Ovary (tissue), 9 donors: ENCODE data around the gene JAG2. TPM values are rescaled to one million over a fixed set of nuclear protein-coding genes. Genes with fewer than 3 reads are reported as not detected.

ENCODE experiments used
- DNase-seq, 5 donors: peaks; one replicate each; pipeline ENCODE4 v3.0.0-alpha.2; 2019 to 2020
- H3K27ac ChIP-seq, 2 donors: fragments of 200-600 bp; one replicate each; pipeline versions ENCODE4 v1.5.1 to v1.8.0; 2019 to 2022
- H3K27me3 ChIP-seq: fragments of 200-600 bp; one replicate; pipeline ENCODE4 v1.8.0; 2022
- H3K36me3 ChIP-seq: fragments of 200-600 bp; sonication (generic); one replicate; pipeline ENCODE4 v1.5.1; 2019
- H3K4me1 ChIP-seq: one replicate; pipeline ENCODE4 v1.8.1; 2013; ENCODE audit warnings: mild to moderate bottlenecking, moderate library complexity; ENCODE audit not compliant: insufficient read depth
- H3K4me3 ChIP-seq: fragments of 200-600 bp; sonication (generic); one replicate; pipeline ENCODE4 v1.5.1; 2017
- H3K9me3 ChIP-seq, 2 donors: fragments of 200-600 bp in 1 of 2; sonication (generic) in 1 of 2; one replicate each; pipeline versions ENCODE4 v1.5.1 to v1.8.1; 2013 to 2019; ENCODE audit warnings: mild to moderate bottlenecking in 1 of 2, moderate library complexity in 1 of 2
- CTCF ChIP-seq, 3 donors: fragments of 450-650 bp in 2 of 3; fragments of 200-600 bp in 1 of 3; IDR thresholded peaks; one replicate each; pipeline versions ENCODE4 v1.5.1 to v1.8.0; 2016 to 2022; ENCODE audit warnings: antibody characterized with exemption in 3 of 3, mild to moderate bottlenecking in 1 of 3
- EP300 ChIP-seq: sonication (generic); formaldehyde crosslinking; IDR thresholded peaks from one replicate; pipeline ENCODE4 v1.6.1; 2017; ENCODE audit warnings: antibody characterized with exemption
- POLR2A ChIP-seq: fragments of 450-650 bp; IDR thresholded peaks from one replicate; pipeline ENCODE4 v1.6.1; 2017; ENCODE audit warnings: antibody characterized with exemption, mild to moderate bottlenecking, moderate library complexity
- WGBS, 3 donors: extraction: QIAGEN DNeasy Blood & Tissue Kit in 1 of 3; methylation state at CpG; one replicate each; pipeline versions ENCODE4 v1.1.5 to v1.1.7; 2013 to 2017; 5-methylcytosine and 5-hydroxymethylcytosine counted together
- intact Hi-C, 4 donors: fragments of 100-400 bp; cut with DNase I; formaldehyde crosslinking; loops; one replicate each; pipeline versions ENCODE4 v1.11.0 to v1.15.1; 2022 to 2023
- polyA plus RNA-seq, 2 donors: library from polyadenylated mRNA; stranded (reverse); fragments of 200-250 nt in 1 of 2; fragments of 350-450 nt in 1 of 2; fragmentation: Illumina TruSeq in 1 of 2; extraction: RNeasy Lipid Tissue Mini Kit (QIAGEN cat#74804) in 1 of 2; gene quantifications; one replicate each; pipeline ENCODE4 v1.2.3, GENCODE V29; 2013 to 2014
- total RNA-seq, 7 donors: library from RNA; depleted of rRNA in 2 of 7; stranded (reverse); fragments of >200 nt in 2 of 7; fragmentation: NEBNext Ultra II Directional in 3 of 7; extraction: Animal tissue kit (Norgen Biotek cat#: 25700) in 3 of 7; gene quantifications; one replicate each; pipeline versions ENCODE4 v1.1.0 to v1.2.4, GENCODE V29; 2016 to 2023
- donor health status: DM: no; HTN: no; CAD: no; lungs with moderate emphysema.
- donor health status: DM: no; HTN: no; CAD: no.
- donor health status: Bipolar disorder and iron deficiency.
- donor health status: DM: yes; HTN: yes; CAD: no.
- donor health status: DM: no; HTN: no; CAD: no.
- donor health status: DM: yes; HTN: yes; CAD: no.

JAG2 gene
- total and polyA plus RNA-seq, 9 donors, result 0.78 to 10.2 (median 6.5) TPM

GRCh38 chr14:105187935-105188524, 19.5 kb upstream of the JAG2 start:
- no peaks in the 10 kb centered on the region for H3K4me1 ChIP-seq
- H3K9me3 ChIP-seq, result peaks cover 0 to 7% of the 10 kb centered on the region in 2 donors
- 65 to 77% (median 69%) methylated on average over 14 of the region's 14 CpGs for WGBS, 3 donors
- TF ChIP-seq POLR2A (no peak), EP300 (no peak), CTCF (IDR thresholded peaks at IDR 0.05) (no peak)
- DNase-seq, result no peak
- no peak overlapping the region for H3K27ac ChIP-seq
- H3K4me3 ChIP-seq, result no peak overlapping the region
- intact Hi-C loops, result no loop called here
- no peaks in the 10 kb centered on the region for H3K27me3 ChIP-seq
- no peaks in the 10 kb centered on the region for H3K36me3 ChIP-seq

GRCh38 chr14:105187116-105187515, 18.5 kb upstream of the JAG2 start:
- Histone ChIP-seq H3K9me3 (peaks cover 0 to 7% of the 10 kb centered on the region in 2 donors), H3K36me3 (no peaks in the 10 kb centered on the region), H3K27me3 (no peaks in the 10 kb centered on the region), H3K4me1 (no peaks in the 10 kb centered on the region), H3K27ac (no peak overlapping the region), H3K4me3 (no peak overlapping the region)
- TF ChIP-seq EP300 (no peak), CTCF (IDR thresholded peaks at IDR 0.05) (no peak), POLR2A (no peak)
- 35 to 54% (median 41%) methylated on average over 4 of the region's 4 CpGs for WGBS, 3 donors
- intact Hi-C loops, result no loop called here
- no peak for DNase-seq

GRCh38 chr14:105185973-105186372, 17.4 kb upstream of the JAG2 start:
- Histone ChIP-seq H3K4me1 (no peaks in the 10 kb centered on the region), H3K27ac (no peak overlapping the region), H3K27me3 (no peaks in the 10 kb centered on the region), H3K36me3 (no peaks in the 10 kb centered on the region), H3K4me3 (no peak overlapping the region), H3K9me3 (peaks cover 0 to 7% of the 10 kb centered on the region in 2 donors)
- DNase-seq, result no peak
- 9 to 11% (median 10%) methylated on average over 4 of the region's 4 CpGs for WGBS, 3 donors
- TF ChIP-seq CTCF (IDR thresholded peaks at IDR 0.05) (no peak), EP300 (no peak)
- intact Hi-C loops, result no loop called here

GRCh38 chr14:105185001-105185400, 16.4 kb upstream of the JAG2 start:
- peaks cover 0 to 7% of the 10 kb centered on the region in 2 donors for H3K9me3 ChIP-seq
- no peak overlapping the region for H3K27ac ChIP-seq
- H3K4me1 ChIP-seq, result peaks cover 2% of the 10 kb centered on the region
- no peaks in the 10 kb centered on the region for H3K27me3 ChIP-seq
- no peak overlapping the region for H3K4me3 ChIP-seq
- TF ChIP-seq POLR2A (no peak), CTCF (IDR thresholded peaks at IDR 0.05) (no peak), EP300 (no peak)
- H3K36me3 ChIP-seq, result no peaks in the 10 kb centered on the region
- no peak for DNase-seq
- intact Hi-C loops, result no loop called here
- WGBS, 3 donors, result 26 to 46% (median 32%) methylated on average over 18 of the region's 18 CpGs
